ENCODE measurements around the gene RBM10. TPM values are rescaled to one million over a fixed set of nuclear protein-coding genes. Genes with fewer than 3 reads are reported as not detected.

Gene RBM10
- total RNA-seq, 2 experiments from 2014 or later: 66.4 to 66.7 TPM

- POLR2A ChIA-PET: no interaction called here
- H3K9me3 Mint-ChIP-seq: no peaks in the 10 kb centered on the region
- CTCF ChIA-PET: no interaction called here
- H3K27ac Mint-ChIP-seq: no peak overlapping the region
- no peak for TF ChIP-seq CTCF (IDR thresholded peaks at IDR 0.05)
- H3K4me3 Mint-ChIP-seq: no peak overlapping the region
- no peaks in the 10 kb centered on the region for H3K27me3 Mint-ChIP-seq
- DNase-seq (no peak), ATAC-seq (no peak)
- intact Hi-C loops (cut with micrococcal nuclease): no loop called here
- H3K36me3 Mint-ChIP-seq (ENCODE audit: low read depth): peaks cover 16% of the 10 kb centered on the region
- peaks cover 11% of the 10 kb centered on the region for H3K4me1 Mint-ChIP-seq (ENCODE audit: low read depth)
Measured at GRCh38 chrX:47169273-47169672, 24.3 kb downstream of the RBM10 start.

- ATAC-seq (no peak), DNase-seq (no peak)
- intact Hi-C loops (cut with micrococcal nuclease): no loop called here
- ChIA-PET POLR2A (interaction anchor here (0.9 kb wide), 1 partner anchor 38 kb away, joined by 4 read pairs; no protein-coding TSS in a partner anchor), CTCF (no interaction called here)
- Mint-ChIP-seq H3K27ac (no peak overlapping the region), H3K4me3 (no peak overlapping the region), H3K4me1 (ENCODE audit: low read depth) (peaks cover 9% of the 10 kb centered on the region), H3K36me3 (ENCODE audit: low read depth) (peaks cover 10% of the 10 kb centered on the region), H3K9me3 (no peaks in the 10 kb centered on the region), H3K27me3 (no peaks in the 10 kb centered on the region)
- TF ChIP-seq CTCF (IDR thresholded peaks at IDR 0.05): no peak
Measured at GRCh38 chrX:47169726-47170515, 24.9 kb downstream of the RBM10 start.

- DNase-seq (no peak), ATAC-seq (no peak)
- POLR2A ChIA-PET: interaction anchor here (0.9 kb wide), 1 partner anchor 37 kb away, joined by 4 read pairs; no protein-coding TSS in a partner anchor
- intact Hi-C loops (cut with micrococcal nuclease): no loop called here
- Mint-ChIP-seq H3K27me3 (no peaks in the 10 kb centered on the region), H3K9me3 (no peaks in the 10 kb centered on the region), H3K4me3 (no peak overlapping the region), H3K36me3 (ENCODE audit: low read depth) (peaks cover 10% of the 10 kb centered on the region), H3K4me1 (ENCODE audit: low read depth) (peaks cover 9% of the 10 kb centered on the region), H3K27ac (no peak overlapping the region)
- CTCF ChIA-PET: no interaction called here
- TF ChIP-seq CTCF (IDR thresholded peaks at IDR 0.05): no peak
Measured at GRCh38 chrX:47170861-47171692, 26.1 kb downstream of the RBM10 start.

- ChIA-PET CTCF (no interaction called here), POLR2A (no interaction called here)
- DNase-seq (no peak), ATAC-seq (no peak)
- no peaks in the 10 kb centered on the region for H3K27me3 Mint-ChIP-seq
- no peak for TF ChIP-seq CTCF (IDR thresholded peaks at IDR 0.05)
- no peak overlapping the region for H3K27ac Mint-ChIP-seq
- peaks cover 11% of the 10 kb centered on the region for H3K4me1 Mint-ChIP-seq (ENCODE audit: low read depth)
- H3K9me3 Mint-ChIP-seq: no peaks in the 10 kb centered on the region
- no peak overlapping the region for H3K4me3 Mint-ChIP-seq
- peaks cover 18% of the 10 kb centered on the region for H3K36me3 Mint-ChIP-seq (ENCODE audit: low read depth)
- intact Hi-C loops (cut with micrococcal nuclease): no loop called here
Measured at GRCh38 chrX:47171996-47172395, 27.0 kb downstream of the RBM10 start.

- no peak for TF ChIP-seq CTCF (IDR thresholded peaks at IDR 0.05)
- H3K9me3 Mint-ChIP-seq: no peaks in the 10 kb centered on the region
- peaks cover 18% of the 10 kb centered on the region for H3K36me3 Mint-ChIP-seq (ENCODE audit: low read depth)
- ChIA-PET CTCF (no interaction called here), POLR2A (no interaction called here)
- H3K27ac Mint-ChIP-seq: no peak overlapping the region
- no peaks in the 10 kb centered on the region for H3K27me3 Mint-ChIP-seq
- DNase-seq: no peak
- intact Hi-C loops (cut with micrococcal nuclease): no loop called here
- H3K4me3 Mint-ChIP-seq: no peak overlapping the region
- ATAC-seq: no peak
- peaks cover 10% of the 10 kb centered on the region for H3K4me1 Mint-ChIP-seq (ENCODE audit: low read depth)
Measured at GRCh38 chrX:47172549-47172948, 27.5 kb downstream of the RBM10 start.

Data from activated CD8-positive, alpha-beta T cell treated with anti-CD3 and anti-CD28 coated beads for 36 hours (primary cell).